Kidney (tissue), 14 donors: ENCODE measurements around the gene DZIP1. TPM values are rescaled to one million over a fixed set of nuclear protein-coding genes. Genes with fewer than 3 reads are reported as not detected.
A peak's percentile ranks its signal among the peaks of the same experiment; 100 is the strongest.

Experiments used
- DNase-seq, 5 donors: peaks; one replicate each; pipeline ENCODE4 v3.0.0-alpha.2; 2013 to 2020
- FAIRE-seq: peaks from 2 replicates; lab custom pipeline; 2012; peaks lifted over from hg19 to GRCh38; lab: Jason Lieb, UNC
- H3K27ac ChIP-seq, 2 donors: one replicate each; pipeline ENCODE4 v1.7.0; 2013; ENCODE audit warnings: low read depth in 2 of 2, low read length in 2 of 2, inconsistent platforms in 1 of 2
- H3K27me3 ChIP-seq: one replicate; pipeline ENCODE4 v1.7.1; 2013; ENCODE audit warnings: low read length, inconsistent platforms; ENCODE audit not compliant: control insufficient read depth, insufficient read depth
- H3K36me3 ChIP-seq, 3 donors: one replicate each; pipeline versions ENCODE4 v1.7.0 to v1.7.1; 2013; ENCODE audit warnings: low read length in 3 of 3, control low read depth in 1 of 3, inconsistent platforms in 1 of 3; ENCODE audit not compliant: insufficient read depth in 3 of 3, control insufficient read depth in 2 of 3
- H3K4me1 ChIP-seq, 3 donors: one replicate each; pipeline versions ENCODE4 v1.7.0 to v1.7.1; 2013; ENCODE audit warnings: low read length in 3 of 3, inconsistent platforms in 1 of 3, low read depth in 1 of 3; ENCODE audit not compliant: control insufficient read depth in 2 of 3, insufficient read depth in 2 of 3
- H3K4me3 ChIP-seq, 3 donors: one replicate each; pipeline versions ENCODE4 v1.7.0 to v1.8.1; 2013; ENCODE audit warnings: low read length in 3 of 3, control low read depth in 1 of 3, inconsistent platforms in 1 of 3
- H3K9ac ChIP-seq, 3 donors: one replicate each; pipeline versions ENCODE4 v1.7.0 to v1.7.1; 2013; ENCODE audit warnings: low read length in 3 of 3, control low read depth in 1 of 3, inconsistent platforms in 1 of 3
- H3K9me3 ChIP-seq, 3 donors: one replicate each; pipeline versions ENCODE4 v1.7.0 to v1.7.1; 2013; ENCODE audit warnings: low read length in 3 of 3, control low read depth in 1 of 3, inconsistent platforms in 1 of 3; ENCODE audit not compliant: control insufficient read depth in 2 of 3, insufficient read depth in 1 of 3
- CTCF ChIP-seq: IDR thresholded peaks from 3 replicates; pipeline ENCODE4 v1.5.1; 2012; ENCODE audit warnings: mild to moderate bottlenecking, moderate library complexity, borderline replicate concordance; ENCODE audit not compliant: insufficient read depth; ENCODE audit errors: extremely low read depth
- intact Hi-C: fragments of 100-400 bp; cut with DNase I; formaldehyde crosslinking; loops from one replicate; pipeline ENCODE4 v1.11.1; 2022
- polyA plus RNA-seq: library from polyadenylated mRNA; stranded (reverse); fragments of 350-450 nt; fragmentation: Illumina TruSeq; extraction: RNeasy Lipid Tissue Mini Kit (QIAGEN cat#74804); gene quantifications from one replicate; pipeline ENCODE4 v1.2.3, GENCODE V29; 2014; ENCODE audit warnings: low read depth, low replicate concordance; ENCODE audit not compliant: insufficient read depth
- total RNA-seq: library from RNA; stranded (reverse); fragmentation: NEBNext Ultra II Directional; extraction: Animal tissue kit (Norgen Biotek cat#: 25700); gene quantifications from one replicate; pipeline ENCODE4 v1.2.1, GENCODE V29; 2021
- donor health status: control.
- donor health status: control.
- donor health status: control.
- donor health status: control.
- donor health status: control.
- donor health status: DM: yes; HTN: yes; CAD: no.
- donor health status: Normal renal cell carcinoma (clear cell type).

DZIP1 gene
- total and polyA plus RNA-seq, 2 donors from 2014 or later, result 26.7 to 41.4 TPM

- peak; percentile 38 for TF ChIP-seq CTCF
- Histone ChIP-seq H3K9me3 (no peaks in the 10 kb centered on the region), H3K4me1 (peaks cover 0 to 23% (median 5%) of the 10 kb centered on the region in 3 donors), H3K4me3 (no peak overlapping the region), H3K36me3 (no peaks in the 10 kb centered on the region), H3K27ac (no peak overlapping the region), H3K9ac (no peak overlapping the region), H3K27me3 (no peaks in the 10 kb centered on the region)
- intact Hi-C loops, result no loop called here
- FAIRE-seq (peak; percentile 79), DNase-seq (peak in 2 of 5 donors; percentile 52 to 62)
These were observed 107.8 kb downstream of the DZIP1 start for GRCh38 chr13:95536632-95537241.

GRCh38 chr13:95535243-95535642 is 109.3 kb downstream of the DZIP1 start:
- no peak for FAIRE-seq

GRCh38 chr13:95533545-95534160 is 110.9 kb downstream of the DZIP1 start:
- Histone ChIP-seq H3K27me3 (no peaks in the 10 kb centered on the region), H3K4me1 (peaks cover 0 to 20% (median 0%) of the 10 kb centered on the region in 3 donors), H3K4me3 (peak overlapping the region in 1 of 3 donors; percentile 38), H3K36me3 (no peaks in the 10 kb centered on the region), H3K9me3 (no peaks in the 10 kb centered on the region), H3K9ac (peak overlapping the region in 1 of 3 donors; percentile 61), H3K27ac (peak overlapping the region in 1 of 2 donors; percentile 68)
- intact Hi-C loops, result no loop called here
- DNase-seq (peak; percentile 55 to 80 (median 69)), FAIRE-seq (no peak)
- TF ChIP-seq CTCF, result no peak

More at GRCh38 chr13:95535243-95535642, 109.3 kb downstream of the DZIP1 start:
- Histone ChIP-seq H3K36me3 (no peaks in the 10 kb centered on the region), H3K9me3 (no peaks in the 10 kb centered on the region), H3K27me3 (no peaks in the 10 kb centered on the region), H3K4me1 (peaks cover 0 to 20% (median 0%) of the 10 kb centered on the region in 3 donors), H3K9ac (no peak overlapping the region), H3K27ac (no peak overlapping the region), H3K4me3 (no peak overlapping the region)
- intact Hi-C loops, result no loop called here
- DNase-seq, result no peak
- TF ChIP-seq CTCF, result no peak
